ENCODE measurements around the gene SLC25A23. TPM values are rescaled to one million over a fixed set of nuclear protein-coding genes. Genes with fewer than 3 reads are reported as not detected.

SLC25A23 gene
- total RNA-seq, 1 donor from 2014 or later, result 41.8 TPM

DNA sequence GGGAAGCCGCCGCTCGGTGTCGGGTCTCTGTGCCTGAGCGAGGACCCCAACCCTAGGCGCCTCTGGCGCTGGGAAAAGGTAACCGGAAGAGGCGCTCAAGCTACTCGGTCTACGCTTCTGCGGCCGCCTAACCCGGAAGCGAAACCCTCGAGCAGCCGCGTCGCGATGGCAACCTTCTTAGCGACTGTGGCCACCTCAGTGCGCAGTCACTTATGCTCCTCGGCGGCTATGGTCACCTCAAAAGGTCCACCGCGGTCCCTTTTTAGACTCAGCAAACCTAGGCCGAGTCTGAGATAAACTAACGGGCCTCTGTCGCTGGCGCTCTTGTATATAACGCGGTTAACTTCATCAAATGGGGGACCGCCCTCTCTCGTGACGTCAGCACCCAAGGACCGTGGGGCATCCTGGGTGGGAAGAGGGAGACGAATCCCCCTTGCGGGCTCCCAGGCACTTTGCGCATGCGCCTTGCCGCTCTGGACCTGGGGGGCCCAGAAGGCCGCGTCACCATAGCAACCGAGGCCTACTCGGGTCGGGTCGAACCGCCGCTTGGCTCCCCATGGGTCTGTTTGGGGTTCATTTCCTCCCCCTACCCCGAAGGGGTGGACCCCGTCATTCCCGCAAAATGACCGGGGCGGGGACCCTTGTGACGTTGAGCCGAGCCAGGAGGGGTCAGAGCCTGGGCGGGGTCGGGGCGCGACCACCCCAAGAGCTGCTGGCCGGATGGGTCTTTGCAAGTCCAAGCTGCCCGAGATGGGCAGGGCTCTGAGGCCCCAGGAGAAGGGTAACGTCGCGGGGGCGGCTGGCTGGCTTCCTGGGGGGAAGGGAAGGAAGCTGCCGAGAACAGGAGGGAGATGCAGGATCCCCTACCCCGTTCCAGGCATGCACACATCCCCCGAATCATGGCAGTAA is 66.3 kb downstream of the SLC25A23 start, which contains the start of gene GTF2F1:
Gene GTF2F1 (minus strand): TSS at position 91 of the 909 bp plus-strand sequence. CDS start 169 bp downstream, outside the sequence.
- no peak for TF ChIP-seq EZH2 (IDR thresholded peaks at IDR 0.05; ENCODE audit: insufficient read depth, low read length)
- TF ChIP-seq CTCF (IDR thresholded peaks at IDR 0.05; ENCODE audit: insufficient read depth, low read depth, low read length), result no peak
- Histone ChIP-seq H3K79me2 (ENCODE audit: insufficient read depth, low read length) (peaks cover 32% of the 10 kb centered on the region), H3K9ac (ENCODE audit: low read length) (peak within 1 kb of the TSS; percentile 94), H3K27ac (ENCODE audit: low read depth, low read length) (peak within 1 kb of the TSS; percentile 97), H3K27me3 (ENCODE audit: insufficient read depth, low read length) (no peaks in the 10 kb centered on the region), H4K20me1 (ENCODE audit: insufficient read depth, low read length) (peaks cover 5% of the 10 kb centered on the region), H3K4me1 (ENCODE audit: insufficient read depth, low read length) (peaks cover 12% of the 10 kb centered on the region), H3K36me3 (ENCODE audit: insufficient read depth, low read length) (peaks cover 12% of the 10 kb centered on the region), H2AFZ (ENCODE audit: low read depth, low read length) (peak within 1 kb of the TSS; percentile 96), H3K4me3 (ENCODE audit: insufficient read depth, low read depth, low read length) (peak within 1 kb of the TSS; percentile 94), H3K4me2 (ENCODE audit: low read length) (peak within 1 kb of the TSS; percentile 99), H3K9me3 (ENCODE audit: insufficient read depth, low read depth, low read length) (no peaks in the 10 kb centered on the region)
- no peaks in the 10 kb centered on the region for H3K27me3 Mint-ChIP-seq (ENCODE audit: low read depth, unreplicated experiment)
- H3K4me1 Mint-ChIP-seq (ENCODE audit: low read depth, unreplicated experiment), result peaks cover 7% of the 10 kb centered on the region
- no peak for FAIRE-seq
- peaks cover 4% of the 10 kb centered on the region for H3K36me3 Mint-ChIP-seq (ENCODE audit: low read depth, unreplicated experiment)
- no peaks in the 10 kb centered on the region for H3K9me3 Mint-ChIP-seq (ENCODE audit: unreplicated experiment)
- peak; percentile 88 for DNase-seq (ENCODE audit: low read depth)
- H3K27ac Mint-ChIP-seq (ENCODE audit: unreplicated experiment), result peak within 1 kb of the TSS; percentile 93
- H3K4me3 Mint-ChIP-seq (ENCODE audit: unreplicated experiment), result peak within 1 kb of the TSS; percentile 94

DNA sequence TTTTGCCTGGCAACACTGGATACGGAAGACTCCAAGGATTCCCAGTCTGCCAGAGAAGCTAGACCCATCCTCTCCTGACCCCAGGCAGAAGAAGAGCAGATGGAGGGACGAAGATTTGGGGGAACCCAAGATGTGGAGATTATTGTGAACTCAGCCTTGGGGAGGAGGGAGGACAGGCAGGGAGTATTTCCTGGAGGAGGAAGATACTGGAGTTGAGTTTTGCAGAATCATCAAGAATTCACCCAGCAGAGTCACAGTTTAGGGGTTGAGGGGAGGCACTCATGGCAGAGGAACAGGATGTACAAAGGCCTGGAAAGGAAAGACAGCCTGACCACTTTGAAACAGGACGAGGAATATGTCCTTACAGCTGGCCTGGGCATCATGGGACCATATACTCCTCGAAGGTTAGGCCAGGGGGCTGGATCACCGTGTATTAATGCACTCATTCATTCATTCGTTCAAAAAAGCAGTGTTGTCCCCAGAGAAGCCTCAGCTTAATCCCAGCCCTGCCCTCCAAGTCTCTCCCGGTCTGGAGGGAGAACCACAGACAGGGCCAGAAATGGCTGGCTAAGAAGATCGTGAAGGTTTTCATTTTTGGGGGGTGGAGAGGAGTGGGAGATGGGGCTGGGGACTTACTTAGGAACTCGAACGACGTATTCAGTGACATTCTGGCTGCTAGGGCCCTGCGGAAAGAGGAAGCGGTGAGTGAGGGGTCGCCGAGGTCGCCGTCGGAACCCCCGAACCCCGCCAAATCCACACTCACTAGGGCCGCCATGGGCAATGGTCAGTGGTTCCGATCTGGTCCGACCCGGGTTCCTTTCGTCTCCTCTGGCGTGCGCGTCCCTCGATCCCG is 67.1 kb downstream of the SLC25A23 start:
- peaks cover 14% of the 10 kb centered on the region for H3K36me3 ChIP-seq (ENCODE audit: insufficient read depth, low read length)
- H3K27ac ChIP-seq (ENCODE audit: low read depth, low read length), result peak overlapping the region; percentile 97
- TF ChIP-seq CTCF (IDR thresholded peaks at IDR 0.05; ENCODE audit: insufficient read depth, low read depth, low read length) (no peak), EZH2 (IDR thresholded peaks at IDR 0.05; ENCODE audit: insufficient read depth, low read length) (no peak)
- Mint-ChIP-seq H3K36me3 (ENCODE audit: low read depth, unreplicated experiment) (peaks cover 6% of the 10 kb centered on the region), H3K27ac (ENCODE audit: unreplicated experiment) (peak overlapping the region; percentile 93), H3K4me3 (ENCODE audit: unreplicated experiment) (peak overlapping the region; percentile 94), H3K4me1 (ENCODE audit: low read depth, unreplicated experiment) (peaks cover 7% of the 10 kb centered on the region), H3K9me3 (ENCODE audit: unreplicated experiment) (no peaks in the 10 kb centered on the region), H3K27me3 (ENCODE audit: low read depth, unreplicated experiment) (no peaks in the 10 kb centered on the region)
- peaks cover 8% of the 10 kb centered on the region for H4K20me1 ChIP-seq (ENCODE audit: insufficient read depth, low read length)
- H2AFZ ChIP-seq (ENCODE audit: low read depth, low read length), result peak overlapping the region; percentile 96
- peak overlapping the region; percentile 94 for H3K9ac ChIP-seq (ENCODE audit: low read length)
- peaks cover 12% of the 10 kb centered on the region for H3K4me1 ChIP-seq (ENCODE audit: insufficient read depth, low read length)
- no peak for DNase-seq (ENCODE audit: low read depth)
- FAIRE-seq, result no peak
- H3K27me3 ChIP-seq (ENCODE audit: insufficient read depth, low read length), result no peaks in the 10 kb centered on the region
- no peaks in the 10 kb centered on the region for H3K9me3 ChIP-seq (ENCODE audit: insufficient read depth, low read depth, low read length)
- H3K4me3 ChIP-seq (ENCODE audit: insufficient read depth, low read depth, low read length), result peak overlapping the region; percentile 94
- peaks cover 36% of the 10 kb centered on the region for H3K79me2 ChIP-seq (ENCODE audit: insufficient read depth, low read length)
- H3K4me2 ChIP-seq (ENCODE audit: low read length), result peak overlapping the region; percentile 99

Small RNA genes lying within 50 kb of the gene (microRNA-seq; reads per million reads assigned to microRNA genes)
- gene MIR3940 (35.9 reads per million, percentile 54 among the genes with 10 or more reads in this experiment), gene MIR6790 (not detected)

Other genes with a start within 250 kb of the SLC25A23 start
- gene MLLT1, start 179.8 kb downstream of the SLC25A23 start, total RNA-seq, result 41.6 and 46.0 TPM in 2 replicates
- gene ACER1, start 126.2 kb downstream of the SLC25A23 start, total RNA-seq, result not detected in 2 replicates
- 90.5 and 93.8 TPM in 2 replicates for gene CLPP, start 98.3 kb downstream of the SLC25A23 start, total RNA-seq
- gene ALKBH7, start 87.0 kb downstream of the SLC25A23 start, total RNA-seq, result 58.4 and 63.2 TPM in 2 replicates
- 2.8 and 3.0 TPM in 2 replicates for gene PSPN, start 83.9 kb downstream of the SLC25A23 start, total RNA-seq
- gene GTF2F1, start 66.6 kb downstream of the SLC25A23 start, total RNA-seq, result 92.3 and 95.4 TPM in 2 replicates
- gene KHSRP, start 35.0 kb downstream of the SLC25A23 start, total RNA-seq, result 273 and 297 TPM in 2 replicates
- gene SLC25A41, start 26.0 kb downstream of the SLC25A23 start, total RNA-seq, result 0.55 and 0.75 TPM in 2 replicates
- 1.2 and 1.6 TPM in 2 replicates for gene CRB3, start 4.5 kb upstream of the SLC25A23 start, total RNA-seq
- 0.19 TPM in 1 of 2 replicates, not detected in the other for gene DENND1C, start 22.0 kb upstream of the SLC25A23 start, total RNA-seq
- gene TUBB4A, start 42.5 kb upstream of the SLC25A23 start, total RNA-seq, result 0.75 and 1.7 TPM in 2 replicates
- gene TNFSF9, start 71.2 kb upstream of the SLC25A23 start, total RNA-seq, result 2.3 and 2.4 TPM in 2 replicates
- gene CD70, start 131.4 kb upstream of the SLC25A23 start, total RNA-seq, result 0.34 and 0.48 TPM in 2 replicates
- gene TNFSF14, start 210.4 kb upstream of the SLC25A23 start, total RNA-seq, result not detected in 2 replicates

Measured in astrocyte (in vitro differentiated cells and primary cell).